Measurements from ENCODE around the gene CFAP97D1. TPM values are rescaled to one million over a fixed set of nuclear protein-coding genes. Genes with fewer than 3 reads are reported as not detected.

CFAP97D1 gene
- total RNA-seq, 4 donors from 2014 or later = not detected

GRCh38 chr17:43779145-43780125 is 800 bp upstream of the CFAP97D1 start:
- intact Hi-C loops (cut with DNase I; ENCODE audit: low total_unique reads) (loop anchor here (10.0 kb wide), 1 partner anchor 55 kb away; the partner anchor contains the start of gene MPP3), in situ Hi-C loops (cut with MboI; ENCODE audit: low pct_ligation_motif_present in 1 of 4, low pct_unique_long_range_greater_than_20kb in 1 of 4, low sequenced_read_pairs in 3 of 4) (no loop called here)
- TF ChIP-seq POLR2A (IDR thresholded peaks at IDR 0.05) = no peak
- no peak for TF ChIP-seq EP300 (IDR thresholded peaks at IDR 0.05; ENCODE audit: low read depth)
- peak in 2 of 5 experiments; percentile 3 to 12 for TF ChIP-seq CTCF (IDR thresholded peaks at IDR 0.05)
- no peak for TF ChIP-seq POLR2AphosphoS5 (IDR thresholded peaks at IDR 0.05)
- H3K4me1 ChIP-seq = peaks cover 11 to 23% (median 19%) of the 10 kb centered on the region in 4 donors
- no peaks in the 10 kb centered on the region for H3K9me3 ChIP-seq
- peaks cover 19% of the 10 kb centered on the region for H3K27me3 ChIP-seq
- WGBS, 2 donors (ENCODE audit: low coverage in 1 of 2) = 8% methylated on average over 26 of the region's 26 CpGs; no CpG with 5 or more reads in 1 of the 2 donors
- H3K36me3 ChIP-seq = peaks cover 0 to 3% (median 0%) of the 10 kb centered on the region in 4 donors
- no peak for DNase-seq
- H3K4me3 ChIP-seq = peak overlapping the region; percentile 44 to 99 (median 88)
- peak overlapping the region; percentile 96 to 100 (median 100) for H3K27ac ChIP-seq

GRCh38 chr17:43782913-43783680 is 2.9 kb downstream of the CFAP97D1 start:
- H3K27me3 ChIP-seq = peaks cover 19% of the 10 kb centered on the region
- no peak for TF ChIP-seq POLR2A (IDR thresholded peaks at IDR 0.05)

GRCh38 chr17:43784068-43784467 is 3.8 kb downstream of the CFAP97D1 start:
- H3K27ac ChIP-seq = no peak overlapping the region
- no peaks in the 10 kb centered on the region for H3K9me3 ChIP-seq
- intact Hi-C loops (cut with DNase I; ENCODE audit: low total_unique reads) (loop anchor here (10.0 kb wide), 1 partner anchor 51 kb away; the partner anchor contains the start of gene MPP3), in situ Hi-C loops (cut with MboI; ENCODE audit: low pct_ligation_motif_present in 1 of 4, low pct_unique_long_range_greater_than_20kb in 1 of 4, low sequenced_read_pairs in 3 of 4) (no loop called here)
- peaks cover 0 to 7% (median 6%) of the 10 kb centered on the region in 4 donors for H3K4me1 ChIP-seq
- TF ChIP-seq CTCF (IDR thresholded peaks at IDR 0.05) (no peak), EP300 (IDR thresholded peaks at IDR 0.05; ENCODE audit: low read depth) (no peak), POLR2AphosphoS5 (IDR thresholded peaks at IDR 0.05) (no peak), POLR2A (IDR thresholded peaks at IDR 0.05) (no peak)
- 60 to 70% methylated on average over 1 to 2 of the region's 2 CpGs for WGBS, 2 donors (ENCODE audit: low coverage in 1 of 2)
- H3K4me3 ChIP-seq = no peak overlapping the region
- H3K27me3 ChIP-seq = peaks cover 19% of the 10 kb centered on the region
- no peaks in the 10 kb centered on the region for H3K36me3 ChIP-seq
- no peak for DNase-seq

More at GRCh38 chr17:43782913-43783680, 2.9 kb downstream of the CFAP97D1 start:
- peaks cover 0 to 8% (median 6%) of the 10 kb centered on the region in 4 donors for H3K4me1 ChIP-seq
- in situ Hi-C loops (cut with MboI; ENCODE audit: low pct_ligation_motif_present in 1 of 4, low pct_unique_long_range_greater_than_20kb in 1 of 4, low sequenced_read_pairs in 3 of 4) = no loop called here
- H3K27ac ChIP-seq = no peak overlapping the region
- intact Hi-C loops (cut with DNase I; ENCODE audit: low total_unique reads) = loop anchor here (10.0 kb wide), 1 partner anchor 52 kb away; the partner anchor contains the start of gene MPP3
- no peak overlapping the region for H3K4me3 ChIP-seq
- H3K36me3 ChIP-seq = no peaks in the 10 kb centered on the region
- WGBS, 2 donors (ENCODE audit: low coverage in 1 of 2) = 74 to 76% methylated on average over 8 to 15 of the region's 15 CpGs
- no peaks in the 10 kb centered on the region for H3K9me3 ChIP-seq
- DNase-seq = no peak

GRCh38 chr17:43784628-43785101 is 4.4 kb downstream of the CFAP97D1 start:
- DNase-seq = no peak
- WGBS, 2 donors (ENCODE audit: low coverage in 1 of 2) = 60 to 65% methylated on average over 5 of the region's 5 CpGs
- Histone ChIP-seq H3K4me1 (peaks cover 0 to 1% (median under 1%) of the 10 kb centered on the region in 4 donors), H3K9me3 (no peaks in the 10 kb centered on the region), H3K27ac (no peak overlapping the region), H3K27me3 (peaks cover 19% of the 10 kb centered on the region), H3K4me3 (no peak overlapping the region), H3K36me3 (no peaks in the 10 kb centered on the region)
- in situ Hi-C loops (cut with MboI; ENCODE audit: low pct_ligation_motif_present in 1 of 4, low pct_unique_long_range_greater_than_20kb in 1 of 4, low sequenced_read_pairs in 3 of 4) = no loop called here
- intact Hi-C loops (cut with DNase I; ENCODE audit: low total_unique reads) = loop anchor here (10.0 kb wide), 1 partner anchor 50 kb away; the partner anchor contains the start of gene MPP3
- TF ChIP-seq POLR2A (IDR thresholded peaks at IDR 0.05) (no peak), CTCF (IDR thresholded peaks at IDR 0.05) (no peak), EP300 (IDR thresholded peaks at IDR 0.05; ENCODE audit: low read depth) (no peak)

Measured in transverse colon (tissue), 4 donors.